HG02610 (cell line): ENCODE measurements around the gene TOM1L2.
"Not testable (repeated sequence)": the region's sequence is repeated elsewhere in the genome, so short reads cannot be mapped to it uniquely, and the experiment has no call there.

Experiments
- ATAC-seq: cut with Tn5 transposase; IDR thresholded peaks from one replicate; pipeline ENCODE4 v1.9.1; 2021; ENCODE audit warnings: mild to moderate bottlenecking, moderate library complexity; ENCODE audit not compliant: unreplicated experiment

The TOM1L2 gene

DNA sequence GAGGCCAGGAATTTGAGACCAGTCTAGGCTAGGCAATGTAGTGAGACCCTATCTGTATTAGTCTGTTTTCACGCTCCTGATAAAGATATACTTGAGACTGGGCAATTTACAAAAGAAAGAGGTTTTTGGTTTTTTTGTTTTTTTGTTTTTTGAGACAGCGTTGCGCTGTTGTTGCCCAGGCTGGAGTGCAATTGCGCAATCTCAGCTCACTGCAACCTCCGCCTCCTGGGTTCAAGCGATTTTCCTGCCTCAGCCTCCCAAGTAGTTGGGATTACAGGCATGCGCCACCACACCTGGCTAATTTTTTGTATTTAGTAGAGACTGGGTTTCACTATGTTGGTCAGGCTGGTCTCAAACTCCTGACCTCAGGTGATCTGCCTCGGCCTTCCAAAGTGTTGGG, 23.7 kb upstream of the TOM1L2 start:
- not testable (repeated sequence) for ATAC-seq

DNA sequence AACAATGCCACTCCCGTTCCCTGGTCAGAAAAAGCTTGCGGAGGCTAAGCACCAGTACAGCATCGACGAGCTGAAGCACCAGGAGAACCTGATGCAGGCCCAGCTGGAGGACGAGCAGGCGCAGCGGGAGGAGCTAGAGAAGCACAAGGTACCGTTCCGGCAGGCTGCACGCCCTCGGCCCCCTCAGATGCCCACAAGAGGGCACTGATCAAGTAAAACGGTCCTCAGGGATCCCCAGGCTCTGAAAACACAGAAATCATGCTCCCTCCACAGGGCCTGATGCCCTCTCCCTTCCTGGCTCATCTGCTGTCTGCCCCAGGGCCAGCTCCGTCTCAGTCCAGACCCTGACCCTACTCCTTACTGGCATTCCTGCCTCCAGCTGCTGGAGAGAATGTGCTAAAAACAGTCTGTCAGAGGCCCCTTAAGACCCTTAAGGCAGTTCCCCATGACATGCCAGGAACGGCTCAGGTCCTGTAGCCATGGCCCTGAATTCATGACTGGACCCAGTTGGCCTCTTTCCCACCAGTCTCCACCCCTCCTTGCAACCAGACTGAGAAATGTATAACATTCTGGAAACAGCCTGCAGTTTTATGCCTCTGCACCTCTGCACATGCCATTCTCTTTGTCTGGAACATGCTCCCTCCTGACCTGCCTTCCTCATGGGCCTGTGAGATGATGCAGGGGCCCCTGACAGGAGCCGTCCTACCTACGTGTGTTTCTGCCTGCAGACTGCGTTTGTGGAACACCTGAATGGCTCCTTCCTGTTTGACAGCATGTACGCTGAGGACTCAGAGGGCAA, 22.3 kb upstream of the TOM1L2 start:
- no peak for ATAC-seq

- ATAC-seq = no peak
Observed at GRCh38 chr17:17993852-17994251, 21.7 kb upstream of the TOM1L2 start.

DNA sequence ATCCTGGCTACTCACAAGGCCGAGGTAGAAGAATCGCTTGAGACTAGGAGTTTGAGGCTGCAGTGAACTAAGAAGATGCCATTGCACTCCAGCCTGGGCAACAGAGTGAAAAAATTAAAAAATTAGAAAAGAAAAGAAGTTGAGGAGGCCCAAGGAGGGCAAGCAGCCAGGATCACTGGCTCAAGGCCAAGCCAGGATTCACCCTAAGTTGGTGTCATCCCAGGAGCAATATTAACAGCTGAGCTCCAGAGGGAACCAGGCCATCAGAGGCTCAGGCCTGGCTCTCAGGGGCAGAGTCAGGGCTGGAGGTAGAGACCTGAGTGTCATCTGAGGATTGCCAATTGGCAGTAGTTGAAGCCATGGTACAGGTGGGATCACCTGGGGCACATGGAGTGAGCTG, 21.2 kb upstream of the TOM1L2 start:
- no peak for ATAC-seq

- ATAC-seq = no peak
Observed at GRCh38 chr17:17990282-17990681, 18.1 kb upstream of the TOM1L2 start.

- no peak for ATAC-seq
Observed at GRCh38 chr17:17989618-17990017, 17.4 kb upstream of the TOM1L2 start.

DNA sequence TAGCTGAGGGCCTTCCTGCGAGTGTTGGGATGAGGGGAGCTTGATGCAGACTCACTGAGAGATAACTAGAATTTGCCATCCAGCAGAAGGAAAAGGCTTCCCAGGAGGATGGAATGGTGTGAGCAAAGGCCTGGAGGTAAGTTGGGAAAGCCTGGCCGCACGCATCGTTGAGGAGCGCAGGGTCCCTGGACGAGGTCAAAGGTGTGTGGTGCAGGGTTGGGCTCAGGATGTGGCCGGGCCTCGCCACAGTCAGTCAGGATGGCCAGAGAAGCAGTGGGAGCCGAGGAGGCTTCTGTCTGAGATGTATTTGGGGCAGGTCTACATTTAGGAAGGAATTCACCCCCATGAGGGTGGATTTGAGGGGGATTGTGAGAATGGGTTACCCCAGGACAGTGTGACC, 16.9 kb upstream of the TOM1L2 start:
- no peak for ATAC-seq

DNA sequence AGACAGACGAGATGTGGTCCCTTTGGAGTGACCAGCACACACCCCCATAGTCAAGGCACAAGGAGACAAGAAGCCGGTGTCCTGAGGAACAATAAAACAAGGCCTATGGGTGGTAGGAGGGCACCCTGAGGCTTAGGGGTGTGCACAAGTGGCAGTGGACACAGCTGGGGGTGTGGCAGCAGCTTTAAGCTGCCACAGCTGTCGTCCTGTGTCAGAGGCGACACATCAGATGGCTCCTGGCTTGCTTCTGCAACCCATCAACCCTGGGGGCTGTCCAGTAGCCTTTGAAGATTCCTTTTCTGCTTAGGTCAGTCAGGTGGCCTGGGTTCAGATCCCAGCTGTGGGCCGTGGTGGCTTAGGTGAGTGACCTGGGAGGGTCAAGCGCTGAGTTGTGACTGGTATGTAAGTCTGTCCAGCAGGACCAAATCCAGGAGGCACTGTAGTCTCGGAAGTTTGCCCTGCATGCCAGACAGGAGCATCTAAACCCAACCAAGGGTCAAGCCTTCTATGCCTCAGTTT, 16.3 kb upstream of the TOM1L2 start:
- ATAC-seq = no peak

GRCh38 chr17:17987901-17988300, 15.7 kb upstream of the TOM1L2 start:
- no peak for ATAC-seq

DNA sequence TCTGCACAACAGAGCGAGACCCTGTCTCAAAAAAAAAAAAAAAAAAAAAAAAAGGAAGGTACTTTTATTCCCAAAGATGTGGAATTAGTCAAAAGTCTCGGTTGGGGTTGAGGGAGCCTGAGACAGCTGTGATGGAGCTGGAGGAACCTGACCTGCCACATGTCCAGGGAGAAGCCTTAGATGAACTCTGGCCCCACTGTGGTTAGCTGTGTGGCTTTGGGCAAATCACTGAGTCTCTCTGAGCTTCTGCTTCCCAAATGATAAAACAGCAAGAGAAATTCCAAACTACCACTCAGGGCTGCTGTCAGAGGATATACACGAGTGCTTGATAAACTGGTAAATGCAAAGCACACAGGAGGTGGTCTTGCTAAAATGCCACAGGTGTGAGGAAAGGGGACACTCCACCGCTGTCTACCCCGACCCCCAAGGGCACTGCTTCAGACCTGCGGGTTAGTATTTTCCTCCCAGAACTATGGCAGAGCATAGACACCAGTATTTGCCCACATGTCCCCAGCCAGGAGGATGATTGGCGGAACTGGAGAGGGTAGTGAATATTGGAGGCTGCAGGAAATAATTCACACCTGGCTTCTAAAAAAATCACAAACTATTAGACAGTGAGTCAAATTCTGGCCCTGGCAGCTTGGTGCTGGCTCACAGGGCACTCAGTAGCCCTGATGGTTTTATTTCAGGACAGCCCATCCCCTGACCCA, 15.1 kb upstream of the TOM1L2 start:
- no peak for ATAC-seq

DNA sequence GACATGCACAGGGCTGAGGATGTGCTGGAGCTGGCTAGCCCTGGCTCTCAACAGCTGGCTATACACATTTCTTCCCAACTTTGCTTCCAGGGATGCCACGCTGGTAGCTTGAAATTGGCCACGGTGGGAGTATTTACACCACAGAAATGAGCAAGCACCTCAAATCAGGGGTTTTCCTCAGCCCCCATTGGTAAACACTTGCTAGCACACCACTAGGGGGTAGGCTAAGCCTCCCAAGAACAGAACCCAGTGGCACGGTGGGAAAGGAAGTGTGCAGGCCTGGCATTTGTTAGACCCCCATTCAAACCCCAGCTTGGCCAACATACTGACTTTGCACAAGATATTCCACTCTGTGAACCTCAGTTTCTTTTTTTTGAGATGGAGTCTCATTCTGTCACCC, 13.4 kb upstream of the TOM1L2 start:
- no peak for ATAC-seq

GRCh38 chr17:17985153-17985552, 13.0 kb upstream of the TOM1L2 start:
- no peak for ATAC-seq

- no peak for ATAC-seq
Observed at GRCh38 chr17:17983776-17984175, 11.6 kb upstream of the TOM1L2 start.

DNA sequence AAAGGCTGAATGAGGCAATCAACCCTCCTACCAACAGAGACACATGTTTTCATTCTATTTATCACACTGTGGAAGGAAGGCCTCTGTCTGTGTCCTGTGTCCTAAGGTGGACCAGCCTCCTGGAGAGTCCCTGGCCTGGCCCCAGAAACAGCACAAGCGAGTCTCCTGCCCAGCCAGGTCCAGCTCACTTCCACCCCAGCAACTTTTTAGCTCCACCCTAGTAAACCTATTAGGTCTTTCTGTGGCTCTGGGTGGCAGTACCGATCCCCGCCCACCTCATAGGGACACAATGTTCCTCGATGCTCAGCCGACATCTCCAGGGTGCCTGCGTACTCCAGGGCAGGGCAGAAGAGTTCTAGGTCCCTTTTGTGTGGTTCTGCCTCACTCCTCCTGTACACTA, 11.2 kb upstream of the TOM1L2 start:
- ATAC-seq = no peak

DNA sequence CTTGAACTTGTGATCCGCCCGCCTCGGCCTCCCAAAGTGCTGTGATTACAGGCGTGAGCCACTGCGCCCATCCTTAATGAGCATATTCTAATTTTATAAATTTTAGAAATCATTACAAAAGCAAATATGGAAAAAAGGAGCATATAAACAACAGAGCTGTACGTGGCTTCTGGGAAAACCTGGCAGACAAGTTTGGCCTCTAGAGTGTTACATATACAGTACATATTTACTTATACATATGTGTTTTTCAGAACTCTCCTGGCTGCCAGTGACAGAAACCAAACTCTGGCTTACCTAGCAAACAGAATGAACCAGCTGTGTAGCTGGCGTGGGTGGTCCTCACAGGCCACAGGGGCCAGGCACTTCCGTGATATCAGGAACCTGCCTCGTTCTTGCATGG, 10.6 kb upstream of the TOM1L2 start:
- no peak for ATAC-seq

- no peak for ATAC-seq
Observed at GRCh38 chr17:17981330-17981729, 9.1 kb upstream of the TOM1L2 start.

DNA sequence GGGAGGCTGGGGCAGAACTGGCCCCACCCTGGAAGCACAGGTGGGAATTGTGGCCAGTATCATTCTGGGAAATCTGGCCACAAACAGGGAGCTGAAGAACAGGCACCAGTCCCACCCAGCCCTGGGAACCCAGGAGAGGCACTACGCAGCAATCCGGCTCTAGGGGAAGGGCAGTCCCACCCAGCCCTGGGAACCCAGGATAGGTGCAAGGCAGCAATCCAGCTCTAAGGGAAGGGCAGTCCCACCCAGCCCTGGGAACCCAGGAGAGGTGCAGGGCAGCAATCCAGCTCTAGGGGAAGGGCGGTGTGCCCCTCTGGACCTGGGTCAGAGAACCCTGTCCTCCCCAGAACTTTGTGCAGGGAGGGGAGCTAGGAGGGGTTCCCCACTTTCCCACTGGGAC, 7.6 kb upstream of the TOM1L2 start:
- no peak for ATAC-seq

DNA sequence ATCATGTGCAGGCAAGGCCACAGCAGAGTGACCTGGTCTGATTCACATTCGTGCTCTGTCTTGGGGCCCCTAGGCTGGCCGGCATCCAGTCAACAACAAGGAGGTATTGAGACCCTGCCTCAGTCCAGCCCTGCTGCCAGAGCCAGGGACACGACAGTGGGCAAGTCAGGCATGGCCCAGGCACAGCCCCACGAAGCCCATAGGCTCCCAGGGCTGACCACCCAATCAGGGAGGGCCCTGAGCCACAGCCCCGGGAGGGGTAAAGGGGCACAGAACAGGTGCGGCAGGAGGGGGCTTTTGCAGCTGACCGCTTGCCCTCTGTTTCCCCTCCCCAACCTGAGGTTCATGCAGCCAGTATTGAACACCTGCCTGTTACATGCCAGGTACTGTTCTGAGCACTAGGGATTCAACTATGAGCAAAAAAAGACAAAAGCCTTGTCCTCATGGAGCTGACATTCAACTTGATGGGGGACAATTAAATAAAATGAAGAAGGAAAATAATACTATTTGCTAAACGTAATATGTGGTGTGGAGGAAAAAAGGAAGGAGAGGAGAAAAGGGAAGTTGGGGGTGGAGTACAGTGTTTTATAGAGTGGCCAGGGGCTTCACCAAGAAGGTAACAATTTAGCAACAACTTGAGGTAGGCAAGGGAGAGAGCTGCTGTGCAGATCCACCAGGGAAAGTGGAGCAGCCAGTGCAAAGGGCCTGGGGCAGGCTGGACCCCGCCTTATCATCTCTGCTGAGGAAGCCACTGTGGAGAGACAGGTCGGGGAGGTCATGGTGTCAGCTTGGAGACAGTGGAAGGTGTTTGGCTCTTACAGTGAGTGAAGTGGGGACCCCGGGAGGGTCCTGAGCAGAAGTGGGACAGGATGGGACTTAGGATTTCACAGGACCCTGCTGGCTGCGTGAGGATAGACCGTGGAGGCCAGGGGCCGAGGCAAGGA, 6.6 kb upstream of the TOM1L2 start:
- ATAC-seq = no peak

DNA sequence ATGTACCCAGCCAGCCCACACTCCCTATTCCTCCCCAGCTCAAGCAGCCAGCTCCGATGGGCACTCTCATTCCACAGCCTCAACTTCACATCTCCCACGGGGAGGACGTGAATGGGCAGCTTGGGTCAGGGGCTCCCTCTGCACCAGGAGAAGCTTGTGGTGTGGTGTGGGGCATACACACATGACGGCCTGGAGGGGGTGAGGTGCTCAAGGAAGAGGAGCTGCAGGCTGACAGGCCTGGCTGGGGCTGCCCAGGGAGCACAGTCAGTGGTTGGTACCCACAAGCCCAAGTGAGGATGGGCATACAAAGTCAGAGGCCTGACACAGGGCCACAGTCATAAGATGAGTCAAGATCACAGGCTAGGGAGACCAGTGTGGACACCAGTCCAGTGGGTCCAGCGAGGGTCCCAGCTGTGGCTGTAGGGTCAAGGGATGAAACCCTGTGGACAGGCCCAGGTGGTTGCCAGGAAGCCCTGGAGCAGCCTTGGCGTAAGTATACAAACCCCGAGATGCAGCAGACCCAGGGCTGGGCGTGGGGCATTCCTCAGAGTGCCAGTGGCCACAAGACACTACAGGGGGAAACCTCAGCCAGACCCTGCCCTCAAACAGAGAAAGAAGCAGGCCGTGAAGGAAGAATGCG, 4.9 kb upstream of the TOM1L2 start:
- no peak for ATAC-seq

DNA sequence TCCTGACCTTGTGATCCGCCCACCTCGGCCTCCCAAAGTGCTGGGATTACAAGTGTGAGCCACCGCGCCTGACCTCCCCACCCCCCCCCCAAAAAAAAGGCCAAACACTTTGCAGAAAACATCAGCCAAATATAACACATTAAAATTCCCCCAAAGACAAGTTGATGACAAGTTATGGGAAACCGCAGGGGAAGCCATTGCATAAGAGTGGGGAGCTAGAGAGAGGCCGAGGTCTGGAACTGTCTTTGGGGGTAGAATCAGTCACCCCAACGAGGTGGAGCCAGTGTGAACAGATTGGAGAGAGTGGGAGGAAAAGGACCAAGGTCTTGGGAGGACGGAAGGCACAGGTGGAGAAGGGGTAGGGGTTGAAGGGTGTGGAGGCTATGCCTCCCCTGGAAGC, 3.2 kb upstream of the TOM1L2 start:
- ATAC-seq = no peak

- ATAC-seq = no peak
Observed at GRCh38 chr17:17972952-17973254, 703 bp upstream of the TOM1L2 start.
